Measurements from ENCODE around the gene NFIA. TPM values are rescaled to one million over a fixed set of nuclear protein-coding genes. Genes with fewer than 3 reads are reported as not detected.

Gene NFIA
- total RNA-seq, 1 experiment from 2014 or later = 0.35 TPM

DNA sequence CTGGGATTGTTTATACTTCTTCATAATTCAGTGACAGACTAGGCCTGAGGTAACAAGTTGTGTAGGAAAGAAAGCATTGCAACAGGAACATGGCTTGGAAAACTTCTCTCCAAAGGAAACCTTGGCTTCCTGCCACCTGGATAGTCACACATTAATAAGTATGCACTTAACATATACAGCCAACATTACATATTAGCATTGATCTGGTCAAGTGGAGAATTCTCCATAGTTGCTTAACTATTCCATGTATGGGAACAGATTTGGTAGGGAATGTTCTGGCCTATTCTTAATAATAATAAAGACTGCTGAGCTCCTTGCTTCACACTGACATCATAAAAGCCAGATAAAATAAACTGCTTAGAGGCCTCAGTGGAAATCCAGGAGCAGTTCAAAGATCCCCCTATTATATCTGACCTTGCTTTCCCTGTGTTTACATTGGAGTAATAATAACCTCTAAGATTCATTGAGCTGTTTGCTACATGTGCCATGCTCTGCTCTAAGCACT, 27.2 kb upstream of the NFIA start:
- Histone ChIP-seq H3K4me2 (ENCODE audit: insufficient read depth, insufficient read length, low read length) (no peak overlapping the region), H3K27ac (ENCODE audit: insufficient read length, low read depth, low read length) (no peak overlapping the region), H3K79me2 (ENCODE audit: insufficient read depth, low read length) (no peaks in the 10 kb centered on the region), H3K14ac (ENCODE audit: insufficient read depth, low read length) (no peak overlapping the region), H2BK120ac (ENCODE audit: low read depth, low read length, poor library complexity, severe bottlenecking) (no peak overlapping the region), H4K5ac (ENCODE audit: insufficient read length, low read depth, low read length) (no peak overlapping the region), H3K79me1 (ENCODE audit: insufficient read depth, low read depth, low read length, poor library complexity, severe bottlenecking) (no peaks in the 10 kb centered on the region), H2AK5ac (ENCODE audit: insufficient read length, low read length) (no peak overlapping the region), H3K4ac (ENCODE audit: low read depth, low read length) (no peak overlapping the region), H3K9me3 (ENCODE audit: control insufficient read depth, low read depth, low read length) (no peaks in the 10 kb centered on the region), H3K27me3 (ENCODE audit: insufficient read depth, low read length) (peaks cover 61% of the 10 kb centered on the region), H2AFZ (ENCODE audit: low read length) (no peak overlapping the region), H2BK5ac (ENCODE audit: insufficient read length, low read length) (no peak overlapping the region), H4K91ac (ENCODE audit: insufficient read length, low read depth, low read length) (no peak overlapping the region), H3K23ac (ENCODE audit: insufficient read length, low read depth, low read length) (no peak overlapping the region), H3K56ac (ENCODE audit: insufficient read length, low read depth, low read length) (no peak overlapping the region), H4K20me1 (ENCODE audit: control insufficient read depth, insufficient read depth, insufficient read length) (no peaks in the 10 kb centered on the region), H3K23me2 (ENCODE audit: insufficient read length, low read depth, low read length, poor library complexity, severe bottlenecking) (peaks cover 19% of the 10 kb centered on the region), H2BK20ac (ENCODE audit: low read depth, low read length, poor library complexity, severe bottlenecking) (no peak overlapping the region), H3K4me1 (ENCODE audit: insufficient read depth, low read length) (peaks cover 6% of the 10 kb centered on the region; the same call in 1 of the 2 replicates), H4K8ac (replicated peaks; ENCODE audit: insufficient read length, low read depth, low read length) (no peak overlapping the region), H2BK12ac (ENCODE audit: insufficient read length, low read depth, low read length) (no peak overlapping the region), H3T11ph (ENCODE audit: low read length) (no peak overlapping the region), H3K9ac (ENCODE audit: extremely low read depth, insufficient read length, low read length) (no peak overlapping the region), H2BK15ac (ENCODE audit: low read depth, low read length) (no peak overlapping the region), H3K18ac (ENCODE audit: insufficient read length, low read depth, low read length) (no peak overlapping the region)
- Mint-ChIP-seq H3K4me1 (peaks cover 50 to 61% of the 10 kb centered on the region in 2 experiments), H3K9me3 (peaks cover 0 to 4% of the 10 kb centered on the region in 2 experiments; a peak in 2 of 5 replicates), H3K36me3 (ENCODE audit: insufficient read depth in 1 of 3, low read depth in 3 of 3) (no peaks in the 10 kb centered on the region; a peak in 1 of 7 replicates), H3K27me3 (ENCODE audit: low read depth) (peaks cover 77% of the 10 kb centered on the region), H3K4me3 (no peak overlapping the region), H3K27ac (no peak overlapping the region)
- TF ChIP-seq, protein P1, sequence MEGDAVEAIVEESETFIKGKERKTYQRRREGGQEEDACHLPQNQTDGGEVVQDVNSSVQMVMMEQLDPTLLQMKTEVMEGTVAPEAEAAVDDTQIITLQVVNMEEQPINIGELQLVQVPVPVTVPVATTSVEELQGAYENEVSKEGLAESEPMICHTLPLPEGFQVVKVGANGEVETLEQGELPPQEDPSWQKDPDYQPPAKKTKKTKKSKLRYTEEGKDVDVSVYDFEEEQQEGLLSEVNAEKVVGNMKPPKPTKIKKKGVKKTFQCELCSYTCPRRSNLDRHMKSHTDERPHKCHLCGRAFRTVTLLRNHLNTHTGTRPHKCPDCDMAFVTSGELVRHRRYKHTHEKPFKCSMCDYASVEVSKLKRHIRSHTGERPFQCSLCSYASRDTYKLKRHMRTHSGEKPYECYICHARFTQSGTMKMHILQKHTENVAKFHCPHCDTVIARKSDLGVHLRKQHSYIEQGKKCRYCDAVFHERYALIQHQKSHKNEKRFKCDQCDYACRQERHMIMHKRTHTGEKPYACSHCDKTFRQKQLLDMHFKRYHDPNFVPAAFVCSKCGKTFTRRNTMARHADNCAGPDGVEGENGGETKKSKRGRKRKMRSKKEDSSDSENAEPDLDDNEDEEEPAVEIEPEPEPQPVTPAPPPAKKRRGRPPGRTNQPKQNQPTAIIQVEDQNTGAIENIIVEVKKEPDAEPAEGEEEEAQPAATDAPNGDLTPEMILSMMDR (conservative IDR thresholded peaks at IDR 0.05) = no peak
- no peak for DNase-seq

Measured in H9 (cell line).